Measurements from ENCODE around the gene FAF1. TPM values are rescaled to one million over a fixed set of nuclear protein-coding genes. Genes with fewer than 3 reads are reported as not detected.
"Not testable (repeated sequence)": the region's sequence is repeated elsewhere in the genome, so short reads cannot be mapped to it uniquely, and the experiment has no call there.

FAF1 gene
- polyA plus RNA-seq, 4 donors, result 57.7 to 72.1 (median 69.5) TPM

DNA sequence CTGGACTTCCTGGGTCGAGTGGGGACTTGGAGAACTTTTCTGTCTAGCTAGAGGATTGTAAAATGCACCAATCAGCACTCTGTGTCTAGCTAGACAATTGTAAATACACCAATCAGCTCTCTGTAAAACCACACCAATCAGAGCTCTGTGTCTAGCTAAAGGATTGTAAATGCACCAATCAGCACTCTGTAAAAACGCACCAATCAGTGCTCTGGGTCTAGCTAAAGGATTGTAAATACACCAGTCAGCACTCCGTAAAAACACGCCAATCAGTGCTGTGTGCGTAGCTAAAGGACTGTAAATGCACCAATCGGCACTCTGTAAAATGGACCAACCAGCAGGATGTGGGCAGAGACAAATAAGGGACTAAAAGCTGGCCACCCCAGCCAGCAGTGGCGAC lies 243.6 kb downstream of the FAF1 start:
- DNase-seq (ENCODE audit: low read depth in 4 of 4, low spot score in 3 of 4), result not testable (repeated sequence)

DNA sequence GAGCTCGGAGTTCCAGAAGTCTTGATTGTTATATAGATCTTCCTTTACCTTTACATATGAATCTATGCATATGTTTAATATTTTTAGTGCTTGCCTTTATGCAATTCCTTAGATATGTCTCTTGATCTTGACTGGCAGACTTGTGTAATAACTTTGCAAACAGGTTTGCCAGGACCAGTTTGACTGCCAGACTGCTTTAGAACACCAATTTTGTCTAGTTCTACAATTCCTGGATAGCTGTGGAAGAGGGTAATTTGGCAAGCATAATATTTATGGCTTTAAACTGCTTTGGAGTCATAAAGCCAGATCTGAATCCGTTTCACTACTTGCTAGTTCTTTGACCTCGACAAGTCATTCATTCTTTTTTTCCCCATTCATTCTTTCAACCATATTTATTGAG lies 250.0 kb downstream of the FAF1 start:
- DNase-seq (ENCODE audit: low read depth in 4 of 4, low spot score in 3 of 4), result no peak

- DNase-seq (ENCODE audit: low read depth in 4 of 4, low spot score in 3 of 4), result no peak
These were observed 252.2 kb downstream of the FAF1 start for GRCh38 chr1:50707824-50708223.

- no peak for DNase-seq (ENCODE audit: low read depth in 4 of 4, low spot score in 3 of 4)
These were observed 254.4 kb downstream of the FAF1 start for GRCh38 chr1:50705699-50706098.

- DNase-seq (ENCODE audit: low read depth in 4 of 4, low spot score in 3 of 4), result no peak
These were observed 255.0 kb downstream of the FAF1 start for GRCh38 chr1:50705041-50705440.

DNA sequence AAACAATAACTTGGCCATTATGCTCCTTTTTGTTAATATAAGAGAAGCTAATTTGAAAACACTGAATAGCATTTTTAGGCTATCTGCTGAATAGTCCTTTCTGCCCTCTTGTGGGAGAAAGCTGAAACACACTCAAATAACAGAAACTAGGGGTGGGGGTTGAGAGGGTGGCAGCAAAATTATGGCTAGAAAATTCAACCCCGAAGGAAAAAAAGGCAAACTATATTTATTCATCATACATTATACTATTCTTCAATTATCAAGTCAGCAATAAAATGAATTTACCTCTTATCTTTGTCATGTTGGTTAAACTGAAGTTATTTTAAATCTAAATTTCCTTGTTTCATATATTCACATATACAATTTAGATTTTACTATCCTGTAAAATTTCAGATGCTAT lies 255.9 kb downstream of the FAF1 start:
- DNase-seq (ENCODE audit: low read depth in 4 of 4, low spot score in 3 of 4), result peak; percentile 1 to 8 (median 6)

DNA sequence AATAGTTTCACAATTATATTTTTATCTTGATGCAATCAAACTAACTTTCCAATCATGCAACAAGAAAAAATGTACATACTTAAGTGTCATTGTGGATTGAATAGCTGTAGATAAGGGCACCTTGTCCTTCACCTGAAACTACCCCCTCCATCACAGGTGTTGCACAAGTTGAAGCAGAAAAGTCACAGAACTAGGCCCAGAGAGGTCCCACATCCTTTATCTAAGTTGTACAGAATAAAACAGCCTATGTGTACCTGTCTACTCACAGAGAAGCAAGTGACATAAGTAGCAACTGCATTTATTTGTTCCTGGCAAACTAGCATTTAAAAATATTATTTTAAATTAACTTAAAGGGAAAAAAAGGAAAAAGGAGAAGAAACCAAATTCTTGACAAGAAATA lies 256.8 kb downstream of the FAF1 start:
- no peak for DNase-seq (ENCODE audit: low read depth in 4 of 4, low spot score in 3 of 4)

DNA sequence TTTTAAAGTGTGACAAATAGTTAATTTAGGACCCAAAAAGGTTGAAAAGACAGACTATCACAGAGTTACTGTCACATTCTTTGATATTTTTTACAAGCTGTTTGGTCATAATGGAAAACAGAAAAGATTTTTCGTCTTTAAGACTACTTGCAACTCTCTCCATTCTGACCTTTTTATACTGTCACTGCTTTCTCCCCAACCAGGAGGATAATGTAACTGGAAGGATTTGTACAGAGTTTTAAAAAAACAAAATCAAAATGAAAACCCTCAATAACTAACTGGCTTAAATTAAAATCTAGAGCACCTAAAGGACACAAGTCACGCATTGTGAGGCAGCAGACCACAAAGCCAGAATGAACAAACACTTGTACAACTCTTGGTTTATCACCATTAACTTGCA lies 257.7 kb downstream of the FAF1 start:
- no peak for DNase-seq (ENCODE audit: low read depth in 4 of 4, low spot score in 3 of 4)

- DNase-seq (ENCODE audit: low read depth in 4 of 4, low spot score in 3 of 4), result no peak
These were observed 258.3 kb downstream of the FAF1 start for GRCh38 chr1:50701706-50702317.

GRCh38 chr1:50700621-50701020 lies 259.4 kb downstream of the FAF1 start:
- no peak for DNase-seq (ENCODE audit: low read depth in 4 of 4, low spot score in 3 of 4)

DNA sequence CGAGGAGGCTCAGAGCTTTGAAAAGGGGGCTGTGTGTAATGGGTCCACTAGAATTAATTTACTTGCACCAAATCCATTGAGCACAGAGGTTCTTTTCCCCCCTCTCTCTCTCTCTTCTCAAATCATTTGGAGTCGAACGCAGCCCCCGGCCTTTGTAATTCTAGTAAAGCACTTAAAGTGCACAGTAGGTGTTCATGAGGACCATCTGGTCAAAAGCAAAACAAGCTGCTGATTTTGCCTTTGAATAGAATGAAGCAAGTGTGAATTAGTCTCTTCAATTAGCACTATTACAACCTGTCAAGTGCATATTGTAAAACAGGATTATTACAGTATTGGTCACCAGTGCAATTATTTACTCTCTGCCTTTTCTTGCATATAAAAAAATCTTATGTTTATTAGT lies 259.9 kb downstream of the FAF1 start:
- DNase-seq (ENCODE audit: low read depth in 4 of 4, low spot score in 3 of 4), result no peak

DNA sequence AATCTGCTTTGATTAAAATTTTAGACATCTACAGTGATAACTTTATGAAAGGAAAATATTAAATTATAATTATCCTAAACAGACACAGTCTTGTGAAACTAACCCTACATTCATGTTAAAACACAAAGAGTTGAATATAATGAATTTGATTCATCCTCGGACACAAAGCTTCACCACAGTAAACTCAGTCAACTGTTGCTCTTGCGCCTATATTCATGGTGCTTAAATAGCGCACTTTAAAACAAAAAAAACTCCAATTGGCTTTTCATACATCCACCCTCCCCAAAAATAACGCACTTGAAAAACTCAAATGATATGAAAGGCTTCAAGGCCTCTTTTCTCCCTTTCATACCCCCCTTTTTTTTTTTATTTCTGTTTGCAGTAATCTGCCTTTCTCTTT lies 260.3 kb downstream of the FAF1 start:
- DNase-seq (ENCODE audit: low read depth in 4 of 4, low spot score in 3 of 4), result no peak

DNA sequence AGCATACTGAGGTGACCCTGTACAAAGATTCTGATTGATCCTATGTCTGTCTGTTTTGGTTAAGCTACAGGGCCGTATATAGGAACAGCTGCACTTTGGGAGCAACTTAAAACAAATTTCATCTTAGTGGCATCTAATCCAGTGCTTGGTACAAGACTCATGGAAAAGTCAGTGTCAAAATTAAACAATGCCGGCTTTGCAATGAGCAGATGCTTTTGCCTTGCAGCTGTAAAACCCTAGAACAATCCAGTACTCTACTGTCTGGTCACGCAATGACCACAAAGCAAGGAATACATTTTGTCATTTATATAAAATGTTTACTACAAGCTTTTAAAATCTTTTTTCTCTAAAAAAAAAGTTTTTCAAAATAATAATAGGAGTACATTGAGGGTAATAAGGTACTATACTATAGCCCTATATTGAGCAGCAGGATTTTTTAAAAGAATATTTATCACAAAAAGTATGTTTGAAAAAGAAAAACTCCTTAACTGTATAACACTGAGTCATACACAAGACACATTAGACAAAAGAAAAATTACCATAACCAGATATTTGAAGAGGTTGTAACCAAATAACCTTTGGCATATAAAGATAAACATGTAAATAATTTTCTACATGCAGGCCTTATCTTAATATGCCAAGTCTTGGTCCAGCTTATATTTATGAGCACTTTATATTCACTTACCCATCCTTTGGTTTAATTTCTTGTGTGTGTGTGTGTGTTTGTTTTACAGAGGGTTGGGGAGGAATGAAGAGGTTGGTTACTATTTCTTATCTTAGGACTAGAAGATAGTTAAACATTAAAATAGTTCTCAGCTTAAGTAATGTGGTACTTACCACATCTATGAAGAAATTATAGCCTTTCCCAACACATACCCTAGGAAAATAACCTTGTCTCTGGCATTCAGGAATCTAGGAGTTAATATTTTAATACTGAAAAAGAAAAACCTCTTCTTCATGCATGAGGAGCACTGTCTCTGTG lies 262.3 kb downstream of the FAF1 start:
- DNase-seq (ENCODE audit: low read depth in 4 of 4, low spot score in 3 of 4), result no peak

DNA sequence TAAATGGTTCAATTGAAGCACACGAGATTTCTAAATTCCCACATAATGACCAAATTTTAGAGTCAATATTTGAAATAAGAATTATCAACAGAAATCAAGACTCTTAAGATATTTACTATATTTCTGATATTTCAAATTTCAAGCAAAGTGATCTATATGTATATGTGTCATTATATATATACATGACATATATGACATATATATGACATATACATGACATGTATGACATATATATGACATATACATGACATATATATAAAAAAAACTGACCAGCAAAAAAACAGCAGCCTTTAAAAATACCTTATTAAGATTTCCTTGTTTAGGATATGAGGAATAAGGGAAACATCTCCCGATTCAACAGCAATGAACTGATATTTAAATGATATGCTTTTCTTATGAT lies 266.2 kb downstream of the FAF1 start:
- no peak for DNase-seq (ENCODE audit: low read depth in 4 of 4, low spot score in 3 of 4)

DNA sequence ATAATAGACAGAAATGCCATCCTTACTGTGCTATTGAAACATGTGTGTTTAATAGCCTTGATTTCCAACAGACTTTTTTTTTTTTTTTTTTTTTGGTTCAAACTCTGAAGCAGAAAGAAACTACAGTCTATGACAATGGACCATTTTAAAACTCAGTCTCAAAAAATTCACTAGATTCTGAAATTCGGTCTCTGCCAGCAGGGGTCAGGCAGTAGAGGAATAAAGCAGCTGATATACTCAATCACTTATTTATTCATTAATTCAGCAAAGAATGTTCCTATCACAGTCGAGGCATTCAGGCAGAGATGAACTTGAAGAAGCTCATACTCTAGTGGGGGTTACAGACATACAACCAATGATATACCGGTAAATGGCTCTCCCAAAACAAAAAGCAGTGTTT lies 275.9 kb downstream of the FAF1 start:
- no peak for DNase-seq (ENCODE audit: low read depth in 4 of 4, low spot score in 3 of 4)

DNA sequence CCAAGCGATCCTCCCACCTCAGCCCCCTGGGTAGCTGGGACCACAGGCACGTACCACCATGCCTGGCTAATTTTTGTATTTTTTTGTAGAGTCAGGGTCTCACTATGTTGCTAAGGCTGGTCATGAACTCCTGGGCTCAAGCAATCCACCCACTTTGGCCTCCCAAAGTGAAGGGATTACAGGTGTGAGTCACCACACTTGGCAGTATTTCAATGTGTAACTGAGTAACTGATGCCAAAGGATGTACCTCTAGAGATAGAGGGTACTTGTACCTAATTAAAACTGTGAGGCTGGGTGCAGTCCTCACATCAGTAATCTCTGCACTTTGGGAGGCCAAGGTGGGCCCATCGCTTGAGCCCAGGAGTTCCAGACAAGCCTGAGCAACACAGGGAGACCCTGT lies 278.1 kb downstream of the FAF1 start:
- DNase-seq (ENCODE audit: low read depth in 4 of 4, low spot score in 3 of 4), result no peak

DNA sequence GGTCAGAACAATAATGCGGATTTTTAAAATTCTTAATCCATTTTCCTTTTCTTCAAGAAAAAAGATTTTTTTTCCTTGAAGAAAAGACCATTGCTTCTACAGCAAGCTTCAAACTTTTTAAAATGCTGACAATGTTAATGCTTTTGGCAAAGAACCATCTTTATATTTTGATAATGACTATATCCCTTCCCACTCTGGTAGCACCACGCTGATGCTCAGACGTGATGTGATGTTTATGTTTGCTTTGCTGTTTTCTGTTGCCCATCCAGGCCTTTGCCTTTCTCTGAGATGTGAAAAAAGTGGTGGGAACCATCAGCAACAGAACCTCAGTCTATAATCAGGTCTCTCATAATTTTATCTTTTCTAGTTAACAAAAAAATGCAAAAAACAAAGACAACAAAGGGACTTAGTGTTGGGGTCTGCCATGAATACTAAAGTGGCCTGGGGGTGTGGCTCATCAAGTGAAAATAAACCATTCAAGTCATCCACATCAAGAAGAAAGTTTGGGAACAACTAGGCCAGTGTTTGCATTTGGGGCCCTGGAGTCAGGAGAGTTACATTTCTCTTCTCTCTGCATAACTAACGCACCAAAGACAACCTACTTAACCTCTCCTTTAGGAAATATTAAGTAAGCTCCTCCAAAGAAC lies 292.2 kb downstream of the FAF1 start:
- DNase-seq (ENCODE audit: low read depth in 4 of 4, low spot score in 3 of 4), result no peak

- DNase-seq (ENCODE audit: low read depth in 4 of 4, low spot score in 3 of 4), result no peak
These were observed 292.8 kb downstream of the FAF1 start for GRCh38 chr1:50667272-50667671.

DNA sequence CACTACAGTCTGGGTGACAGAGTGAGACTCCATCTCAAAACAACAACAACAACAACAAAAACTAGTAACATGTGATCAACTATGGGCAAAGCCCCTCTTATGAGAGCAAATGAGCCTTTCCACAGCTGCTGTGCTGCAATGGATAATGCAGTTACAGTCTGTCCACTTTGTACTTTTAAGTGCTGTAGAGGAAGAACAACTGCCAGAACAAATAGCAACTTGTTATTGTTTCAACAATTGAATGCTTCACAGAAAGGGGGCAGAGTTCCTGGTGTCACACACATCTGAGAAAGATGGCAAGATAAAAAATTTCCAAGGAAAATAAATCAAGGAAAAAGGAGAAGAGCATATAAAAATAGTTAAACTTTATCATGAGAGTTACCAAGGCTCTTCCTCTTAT lies 293.2 kb downstream of the FAF1 start:
- no peak for DNase-seq (ENCODE audit: low read depth in 4 of 4, low spot score in 3 of 4)

- no peak for DNase-seq (ENCODE audit: low read depth in 4 of 4, low spot score in 3 of 4)
These were observed 294.7 kb downstream of the FAF1 start for GRCh38 chr1:50665413-50665812.

GRCh38 chr1:50661626-50662025 lies 298.4 kb downstream of the FAF1 start:
- DNase-seq (ENCODE audit: low read depth in 4 of 4, low spot score in 3 of 4), result no peak

Measured in right renal pelvis (tissue), 4 donors.